CD14-positive monocyte (primary cell): ENCODE data around the gene CELF4. TPM values are rescaled to one million over a fixed set of nuclear protein-coding genes. Genes with fewer than 3 reads are reported as not detected.

ENCODE experiments used
- DNase-seq, 3 donors: peaks; one replicate each; pipeline ENCODE4 v3.0.0-alpha.2; 2011 to 2022
- H2AFZ ChIP-seq: 2 replicates; pipeline ENCODE4 v1.6.0; 2012; ENCODE audit warnings: mild to moderate bottlenecking, low read depth, low read length, inconsistent platforms; ENCODE audit not compliant: insufficient read depth, poor library complexity, severe bottlenecking
- H3K27ac ChIP-seq, 2 donors: 1 replicate in 1 of 2; 2 replicates in 1 of 2; pipeline ENCODE4 v1.5.1; 2012 to 2013; ENCODE audit warnings: low read length in 2 of 2, control low read depth in 1 of 2, inconsistent platforms in 1 of 2, low read depth in 1 of 2, mild to moderate bottlenecking in 1 of 2
- H3K27me3 ChIP-seq, 2 donors: one replicate each; pipeline versions ENCODE4 v1.6.0 to v1.6.1; 2011 to 2013; ENCODE audit warnings: low read length in 2 of 2; ENCODE audit not compliant: control insufficient read depth in 2 of 2, insufficient read depth in 2 of 2
- H3K36me3 ChIP-seq, 2 donors: replicated peaks in 1 of 2; 1 replicate in 1 of 2; 2 replicates in 1 of 2; pipeline versions ENCODE4 v1.5.1 to v1.6.1; 2012 to 2013; ENCODE audit warnings: low read length in 2 of 2, control low read depth in 1 of 2, inconsistent platforms in 1 of 2, mild to moderate bottlenecking in 1 of 2; ENCODE audit not compliant: insufficient read depth in 2 of 2, control insufficient read depth in 1 of 2
- H3K4me1 ChIP-seq, 2 donors: 1 replicate in 1 of 2; 2 replicates in 1 of 2; pipeline versions ENCODE4 v1.5.1 to v1.6.1; 2012 to 2013; ENCODE audit warnings: low read length in 2 of 2, control low read depth in 1 of 2, inconsistent platforms in 1 of 2, mild to moderate bottlenecking in 1 of 2, moderate library complexity in 1 of 2; ENCODE audit not compliant: insufficient read depth in 2 of 2, control insufficient read depth in 1 of 2
- H3K4me2 ChIP-seq: replicated peaks from 2 replicates; pipeline ENCODE3; 2012; ENCODE audit warnings: low read length, moderate library complexity, mild to moderate bottlenecking; ENCODE audit not compliant: poor library complexity, severe bottlenecking; ENCODE audit errors: extremely low read depth
- H3K4me3 ChIP-seq, 3 experiments: fragments of 200-600 bp in 1 of 3; sonication (generic) in 1 of 3; replicated peaks in 1 of 3; 1 replicate in 2 of 3; 2 replicates in 1 of 3; pipeline ENCODE4 v1.5.1; 2011 to 2013; ENCODE audit warnings: low read length in 3 of 3, mild to moderate bottlenecking in 3 of 3, control low read depth in 2 of 3, low read depth in 2 of 3, inconsistent platforms in 1 of 3, moderate library complexity in 1 of 3
- H3K79me2 ChIP-seq: 2 replicates; pipeline ENCODE4 v1.6.0; 2012; ENCODE audit warnings: mild to moderate bottlenecking, control low read depth, inconsistent platforms, low read length, moderate library complexity; ENCODE audit not compliant: insufficient read depth
- H3K9ac ChIP-seq: 2 replicates; pipeline ENCODE4 v1.6.0; 2017; ENCODE audit warnings: low read length, mild to moderate bottlenecking; ENCODE audit not compliant: insufficient read depth, poor library complexity, severe bottlenecking
- H3K9me3 ChIP-seq, 2 donors: replicated peaks in 1 of 2; 1 replicate in 1 of 2; 2 replicates in 1 of 2; pipeline versions ENCODE4 v1.5.1 to v1.6.1; 2012 to 2013; ENCODE audit warnings: low read length in 2 of 2, control low read depth in 1 of 2; ENCODE audit not compliant: control insufficient read depth in 1 of 2, insufficient read depth in 1 of 2
- H4K20me1 ChIP-seq: 2 replicates; pipeline ENCODE4 v1.6.0; 2012; ENCODE audit warnings: mild to moderate bottlenecking, low read length, control low read depth, moderate library complexity; ENCODE audit not compliant: insufficient read depth
- H3K27ac Mint-ChIP-seq, 7 donors: one replicate each; pipeline ENCODE4 v1.8.0; 2020; ENCODE audit warnings: mild to moderate bottlenecking in 7 of 7, mixed read lengths in 7 of 7, moderate library complexity in 6 of 7, inconsistent platforms in 2 of 7
- H3K27me3 Mint-ChIP-seq, 3 donors: one replicate each; pipeline ENCODE4 v1.8.0; 2021 to 2022; ENCODE audit warnings: low read depth in 3 of 3, mild to moderate bottlenecking in 3 of 3, mixed read lengths in 3 of 3, moderate library complexity in 3 of 3, inconsistent platforms in 1 of 3
- H3K36me3 Mint-ChIP-seq, 2 donors: one replicate each; pipeline ENCODE4 v1.8.0; 2020; ENCODE audit warnings: mixed read lengths in 2 of 2, inconsistent platforms in 1 of 2, mild to moderate bottlenecking in 1 of 2
- H3K4me1 Mint-ChIP-seq: one replicate; pipeline ENCODE4 v1.8.0; 2020; ENCODE audit warnings: mild to moderate bottlenecking, mixed read lengths
- H3K4me3 Mint-ChIP-seq, 2 donors: one replicate each; pipeline ENCODE4 v1.8.0; 2020; ENCODE audit warnings: mild to moderate bottlenecking in 2 of 2, mixed read lengths in 2 of 2, moderate library complexity in 1 of 2
- H3K9me3 Mint-ChIP-seq, 7 donors: one replicate each; pipeline ENCODE4 v1.8.0; 2020 to 2022; ENCODE audit warnings: mixed read lengths in 7 of 7, mild to moderate bottlenecking in 6 of 7, moderate library complexity in 6 of 7, inconsistent platforms in 2 of 7
- CTCF ChIP-seq: fragments of 200-600 bp; IDR thresholded peaks from one replicate; pipeline ENCODE4 v1.8.0; 2022; ENCODE audit warnings: antibody characterized with exemption, mild to moderate bottlenecking
- WGBS: methylation state at CpG from one replicate; pipeline ENCODE4 v1.1.5; 2013; ENCODE audit warnings: missing lambda C conversion rate; ENCODE audit not compliant: insufficient coverage; 5-methylcytosine and 5-hydroxymethylcytosine counted together
- intact Hi-C, 2 donors: fragments of 100-400 bp; cut with micrococcal nuclease; formaldehyde crosslinking; loops; one replicate each; pipeline versions ENCODE4 v1.15.0 to v1.15.1; 2023
- polyA plus RNA-seq, 3 donors: library from polyadenylated mRNA; depleted of rRNA in 1 of 3; unstranded in 2 of 3; stranded (reverse) in 1 of 3; fragments of 300-500 nt in 2 of 3; fragments of >200 nt in 1 of 3; fragmentation: Illumina TruSeq in 2 of 3; gene quantifications; 1 replicate in 2 of 3; 2 replicates in 1 of 3; pipeline ENCODE4 v1.2.3, GENCODE V29; 2012 to 2021

The CELF4 gene
- polyA plus RNA-seq, 3 donors: not detected

- H3K9me3 ChIP-seq: no peaks in the 10 kb centered on the region
- H3K36me3 ChIP-seq: no peaks in the 10 kb centered on the region
- Mint-ChIP-seq H3K4me1 (no peaks in the 10 kb centered on the region), H3K27me3 (peaks cover 1 to 7% (median 5%) of the 10 kb centered on the region in 3 donors), H3K36me3 (no peaks in the 10 kb centered on the region), H3K27ac (no peak overlapping the region), H3K9me3 (no peaks in the 10 kb centered on the region), H3K4me3 (no peak overlapping the region)
- WGBS: 100% methylated on average over 2 of the region's 3 CpGs
- no peak for DNase-seq
- no peak overlapping the region for H3K4me2 ChIP-seq
- no peak overlapping the region for H3K9ac ChIP-seq
- H4K20me1 ChIP-seq: no peaks in the 10 kb centered on the region
- no peak overlapping the region for H2AFZ ChIP-seq
- intact Hi-C loops: no loop called here
- no peaks in the 10 kb centered on the region for H3K79me2 ChIP-seq
- H3K27me3 ChIP-seq: no peaks in the 10 kb centered on the region
- H3K27ac ChIP-seq: no peak overlapping the region
- H3K4me1 ChIP-seq: no peaks in the 10 kb centered on the region
- no peak overlapping the region for H3K4me3 ChIP-seq
- TF ChIP-seq CTCF: no peak
Measured at GRCh38 chr18:37453752-37454151, 111.8 kb downstream of the CELF4 start.

- H3K9ac ChIP-seq: no peak overlapping the region
- H3K4me2 ChIP-seq: no peak overlapping the region
- no peaks in the 10 kb centered on the region for H3K79me2 ChIP-seq
- peaks cover 1 to 7% (median 5%) of the 10 kb centered on the region in 3 donors for H3K27me3 Mint-ChIP-seq
- DNase-seq: no peak
- H3K4me1 ChIP-seq: no peaks in the 10 kb centered on the region
- H3K9me3 Mint-ChIP-seq: no peaks in the 10 kb centered on the region
- no peak overlapping the region for H3K27ac ChIP-seq
- H3K36me3 ChIP-seq: no peaks in the 10 kb centered on the region
- TF ChIP-seq CTCF: no peak
- H3K4me1 Mint-ChIP-seq: no peaks in the 10 kb centered on the region
- H3K36me3 Mint-ChIP-seq: no peaks in the 10 kb centered on the region
- no peak overlapping the region for H3K4me3 Mint-ChIP-seq
- H3K27me3 ChIP-seq: no peaks in the 10 kb centered on the region
- WGBS: 55% methylated on average over 3 of the region's 4 CpGs
- H2AFZ ChIP-seq: no peak overlapping the region
- no peak overlapping the region for H3K27ac Mint-ChIP-seq
- intact Hi-C loops: no loop called here
- H3K9me3 ChIP-seq: no peaks in the 10 kb centered on the region
- H3K4me3 ChIP-seq: no peak overlapping the region
- H4K20me1 ChIP-seq: no peaks in the 10 kb centered on the region
Measured at GRCh38 chr18:37452682-37453385, 112.8 kb downstream of the CELF4 start.
